Progenitor cell of endocrine pancreas (in vitro differentiated cells): ENCODE data around the gene BRMS1. TPM values are rescaled to one million over a fixed set of nuclear protein-coding genes. Genes with fewer than 3 reads are reported as not detected.

ENCODE experiments used
- DNase-seq: peaks from one replicate; pipeline ENCODE4 v3.0.0; 2021; ENCODE audit warnings: low spot score; ENCODE audit not compliant: unreplicated experiment
- H3K27ac Mint-ChIP-seq: 2 replicates; pipeline ENCODE4 v1.8.0; 2021; ENCODE audit warnings: mild to moderate bottlenecking, moderate library complexity, mixed read lengths
- H3K27me3 Mint-ChIP-seq: 2 replicates; pipeline ENCODE4 v1.8.0; 2021; ENCODE audit warnings: mixed read lengths
- H3K36me3 Mint-ChIP-seq: 2 replicates; pipeline ENCODE4 v1.8.0; 2022; ENCODE audit warnings: mixed read lengths; ENCODE audit not compliant: insufficient read depth
- H3K4me1 Mint-ChIP-seq: 2 replicates; pipeline ENCODE4 v1.8.0; 2021; ENCODE audit warnings: low read depth, mixed read lengths
- H3K4me3 Mint-ChIP-seq: 2 replicates; pipeline ENCODE4 v1.8.0; 2021; ENCODE audit warnings: low read depth, mild to moderate bottlenecking, moderate library complexity, mixed read lengths
- H3K9me3 Mint-ChIP-seq: 2 replicates; pipeline ENCODE4 v1.8.0; 2021; ENCODE audit warnings: low read depth, mixed read lengths
- CTCF ChIP-seq: fragments of 200-600 bp; sonication (generic); IDR thresholded peaks from one replicate; pipeline ENCODE4 v1.5.0; 2021; ENCODE audit warnings: antibody characterized with exemption, mild to moderate bottlenecking; ENCODE audit not compliant: unreplicated experiment
- total RNA-seq: library from RNA; stranded (reverse); gene quantifications from 2 replicates; pipeline ENCODE4 v1.2.1, GENCODE V29; 2021

Gene BRMS1
- total RNA-seq, 1 donor from 2014 or later = 38.1 TPM

GRCh38 chr11:66316849-66317251 lies 28.1 kb downstream of the BRMS1 start, which contains the start of gene CD248:
Gene CD248, minus strand, starts transcription at chr11:66317044. Its CDS starts 17 bp downstream, at chr11:66317027.
- Mint-ChIP-seq H3K4me3 (no peak within 1 kb of the TSS), H3K27ac (no peak within 1 kb of the TSS), H3K27me3 (peaks cover 42% of the 10 kb centered on the region), H3K9me3 (peaks cover 5% of the 10 kb centered on the region), H3K4me1 (peaks cover 2% of the 10 kb centered on the region), H3K36me3 (no peaks in the 10 kb centered on the region)
- TF ChIP-seq CTCF = no peak
- DNase-seq = no peak

GRCh38 chr11:66315921-66316811 lies 28.7 kb downstream of the BRMS1 start:
- no peak for DNase-seq
- Mint-ChIP-seq H3K27me3 (peaks cover 47% of the 10 kb centered on the region), H3K4me1 (peaks cover 3% of the 10 kb centered on the region), H3K4me3 (no peak overlapping the region), H3K36me3 (no peaks in the 10 kb centered on the region), H3K27ac (no peak overlapping the region), H3K9me3 (peaks cover 5% of the 10 kb centered on the region)
- no peak for TF ChIP-seq CTCF

GRCh38 chr11:66315498-66315885 lies 29.4 kb downstream of the BRMS1 start:
- DNase-seq = no peak
- H3K4me3 Mint-ChIP-seq = no peak overlapping the region
- peaks cover 5% of the 10 kb centered on the region for H3K9me3 Mint-ChIP-seq
- H3K27ac Mint-ChIP-seq = no peak overlapping the region
- peaks cover 3% of the 10 kb centered on the region for H3K4me1 Mint-ChIP-seq
- TF ChIP-seq CTCF = no peak
- peaks cover 48% of the 10 kb centered on the region for H3K27me3 Mint-ChIP-seq
- no peaks in the 10 kb centered on the region for H3K36me3 Mint-ChIP-seq

GRCh38 chr11:66314561-66315497 lies 30.1 kb downstream of the BRMS1 start:
- Mint-ChIP-seq H3K4me1 (peaks cover 3% of the 10 kb centered on the region), H3K36me3 (no peaks in the 10 kb centered on the region), H3K27me3 (peaks cover 49% of the 10 kb centered on the region), H3K4me3 (no peak overlapping the region), H3K9me3 (no peaks in the 10 kb centered on the region), H3K27ac (no peak overlapping the region)
- no peak for TF ChIP-seq CTCF
- DNase-seq = no peak

GRCh38 chr11:66314186-66314501 lies 30.8 kb downstream of the BRMS1 start:
- Mint-ChIP-seq H3K4me1 (peaks cover 3% of the 10 kb centered on the region), H3K36me3 (no peaks in the 10 kb centered on the region), H3K9me3 (no peaks in the 10 kb centered on the region), H3K4me3 (no peak overlapping the region), H3K27ac (no peak overlapping the region), H3K27me3 (peaks cover 54% of the 10 kb centered on the region)
- DNase-seq = no peak
- no peak for TF ChIP-seq CTCF
